D721Med (cell line): ENCODE measurements around the gene TNFSF9.

ENCODE experiments used
- DNase-seq: peaks from one replicate; pipeline ENCODE4 v3.0.0; 2011; ENCODE audit warnings: low spot score; ENCODE audit not compliant: insufficient read length
- FAIRE-seq: peaks from 2 replicates; lab custom pipeline; 2011; peaks lifted over from hg19 to GRCh38; lab: Jason Lieb, UNC
- TF ChIP-seq, protein P1 (sequence below): IDR thresholded peaks from 2 replicates; pipeline ENCODE4 v1.5.1; 2012; ENCODE audit warnings: mild to moderate bottlenecking, control low read depth; ENCODE audit not compliant: insufficient read depth; ENCODE audit errors: missing control alignments

TNFSF9 gene

DNA sequence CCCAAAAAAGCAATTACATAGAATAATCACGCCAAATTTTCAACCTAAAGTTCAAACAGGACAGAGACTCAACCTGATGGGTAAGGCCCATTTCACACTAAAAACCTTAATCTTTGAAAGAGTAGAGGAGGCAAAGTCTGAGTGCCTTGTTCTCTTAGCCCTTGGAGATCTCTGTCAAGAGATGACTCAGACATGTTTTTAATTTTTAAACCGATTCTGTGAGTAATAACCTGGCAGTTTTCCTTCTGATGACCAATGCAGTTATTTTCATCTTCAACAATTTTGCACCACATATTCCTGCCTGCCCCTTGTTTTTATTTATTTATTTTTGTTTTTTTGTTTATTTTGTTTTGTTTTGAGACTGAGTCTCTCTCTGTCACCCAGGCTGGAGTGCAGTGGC lies 11.5 kb upstream of the TNFSF9 start:
- DNase-seq (no peak), FAIRE-seq (no peak)
- TF ChIP-seq, protein P1, sequence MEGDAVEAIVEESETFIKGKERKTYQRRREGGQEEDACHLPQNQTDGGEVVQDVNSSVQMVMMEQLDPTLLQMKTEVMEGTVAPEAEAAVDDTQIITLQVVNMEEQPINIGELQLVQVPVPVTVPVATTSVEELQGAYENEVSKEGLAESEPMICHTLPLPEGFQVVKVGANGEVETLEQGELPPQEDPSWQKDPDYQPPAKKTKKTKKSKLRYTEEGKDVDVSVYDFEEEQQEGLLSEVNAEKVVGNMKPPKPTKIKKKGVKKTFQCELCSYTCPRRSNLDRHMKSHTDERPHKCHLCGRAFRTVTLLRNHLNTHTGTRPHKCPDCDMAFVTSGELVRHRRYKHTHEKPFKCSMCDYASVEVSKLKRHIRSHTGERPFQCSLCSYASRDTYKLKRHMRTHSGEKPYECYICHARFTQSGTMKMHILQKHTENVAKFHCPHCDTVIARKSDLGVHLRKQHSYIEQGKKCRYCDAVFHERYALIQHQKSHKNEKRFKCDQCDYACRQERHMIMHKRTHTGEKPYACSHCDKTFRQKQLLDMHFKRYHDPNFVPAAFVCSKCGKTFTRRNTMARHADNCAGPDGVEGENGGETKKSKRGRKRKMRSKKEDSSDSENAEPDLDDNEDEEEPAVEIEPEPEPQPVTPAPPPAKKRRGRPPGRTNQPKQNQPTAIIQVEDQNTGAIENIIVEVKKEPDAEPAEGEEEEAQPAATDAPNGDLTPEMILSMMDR: no peak

DNA sequence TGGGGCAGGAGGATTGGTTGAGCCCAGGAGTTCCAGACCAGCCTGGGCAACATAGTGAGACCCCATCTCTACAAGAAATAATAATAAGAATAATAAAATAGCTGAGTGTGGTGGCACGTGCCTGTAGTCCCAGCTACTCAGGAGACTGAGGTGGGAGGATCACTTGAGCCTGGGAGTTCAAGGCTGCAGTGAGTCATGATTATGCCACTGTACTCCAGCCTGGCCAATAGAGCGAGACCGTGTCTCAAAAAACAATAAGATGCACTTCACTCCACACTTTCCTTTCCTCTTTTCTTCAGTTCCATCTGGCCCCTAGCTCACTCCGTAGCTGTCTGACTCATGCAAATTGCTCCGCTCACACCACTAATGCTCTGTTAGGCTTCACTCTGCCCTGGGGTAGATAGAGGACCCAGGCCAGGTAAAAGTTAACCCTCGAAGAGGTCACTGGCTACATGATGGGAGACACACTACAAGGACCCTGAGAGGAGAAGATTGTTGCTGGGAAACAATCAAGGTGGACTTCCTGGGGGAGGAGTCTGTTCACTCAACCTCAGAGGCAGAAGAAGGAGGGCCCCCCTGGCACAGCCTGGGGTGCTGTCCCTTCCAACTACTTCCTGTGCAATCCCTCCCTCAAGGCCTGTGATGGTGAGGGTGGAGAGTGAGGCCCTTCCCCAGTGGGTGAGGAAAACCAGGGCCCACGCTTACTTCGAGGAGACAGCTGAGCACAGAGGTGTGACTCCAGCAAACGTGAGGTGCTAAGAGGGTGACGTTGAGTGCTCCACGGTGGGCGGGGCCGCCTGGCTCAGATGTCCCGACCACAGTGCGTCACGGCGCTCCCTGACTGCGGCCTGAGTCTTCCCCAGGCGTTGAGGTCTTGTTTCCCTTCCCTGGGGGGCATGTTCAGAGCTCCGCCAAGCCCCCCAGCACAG lies 8.8 kb upstream of the TNFSF9 start:
- TF ChIP-seq, protein P1: no peak
- FAIRE-seq (no peak), DNase-seq (no peak)

- TF ChIP-seq, protein P1: no peak
- DNase-seq (no peak), FAIRE-seq (no peak)
Observed at GRCh38 chr19:6522712-6523111, 8.1 kb upstream of the TNFSF9 start.

GRCh38 chr19:6524311-6524710 lies 6.5 kb upstream of the TNFSF9 start:
- FAIRE-seq (no peak), DNase-seq (no peak)
- TF ChIP-seq, protein P1: no peak

- DNase-seq: no peak
- TF ChIP-seq, protein P1: no peak
- FAIRE-seq: no peak
Observed at GRCh38 chr19:6527893-6528543, 2.8 kb upstream of the TNFSF9 start.

- no peak for FAIRE-seq
Observed at GRCh38 chr19:6528544-6529121, 2.2 kb upstream of the TNFSF9 start.

More at GRCh38 chr19:6528544-6529121, 2.2 kb upstream of the TNFSF9 start:
- no peak for DNase-seq
- TF ChIP-seq, protein P1: no peak
